Cardiac muscle cell (in vitro differentiated cells and primary cell): ENCODE measurements around the gene ST13. TPM values are rescaled to one million over a fixed set of nuclear protein-coding genes. Genes with fewer than 3 reads are reported as not detected.
A peak's percentile ranks its signal among the peaks of the same experiment; 100 is the strongest.
"Not testable (repeated sequence)": the region's sequence is repeated elsewhere in the genome, so short reads cannot be mapped to it uniquely, and the experiment has no call there.

Experiments used
- DNase-seq, 2 donors: peaks; one replicate each; pipeline versions ENCODE4 v3.0.0 to v3.0.0-alpha.2; 2010 to 2017; ENCODE audit warnings: low read depth in 1 of 2, low spot score in 1 of 2
- H3K27ac ChIP-seq: fragments of 200-600 bp; sonication (generic); 2 replicates; pipeline ENCODE4 v1.5.1; 2016
- H3K27me3 ChIP-seq: fragments of 200-600 bp; sonication (generic); 2 replicates; pipeline ENCODE4 v1.6.0; 2016; ENCODE audit warnings: control low read depth
- H3K36me3 ChIP-seq: fragments of 200-600 bp; sonication (generic); 2 replicates; pipeline ENCODE4 v1.5.1; 2016; ENCODE audit warnings: control low read depth
- H3K4me1 ChIP-seq: fragments of 200-600 bp; sonication (generic); 2 replicates; pipeline ENCODE4 v1.8.1; 2017; ENCODE audit warnings: low read depth, mild to moderate bottlenecking, mixed run types
- H3K4me3 ChIP-seq: fragments of 200-600 bp; sonication (generic); 2 replicates; pipeline ENCODE4 v1.5.1; 2016; ENCODE audit warnings: mild to moderate bottlenecking
- H3K9me3 ChIP-seq: fragments of 200-600 bp; sonication (generic); 2 replicates; pipeline ENCODE4 v1.5.1; 2017; ENCODE audit warnings: low read depth, mild to moderate bottlenecking, control low read depth
- CTCF ChIP-seq: IDR thresholded peaks from 2 replicates; pipeline ENCODE4 v1.5.1; 2012; ENCODE audit warnings: low read depth, mild to moderate bottlenecking, low read length
- polyA plus RNA-seq: library from polyadenylated mRNA; unstranded; fragments of >200 nt; fragmentation: Nextera tagmentation; extraction: Ambion mirVana; gene quantifications from 2 replicates; pipeline ENCODE4 v1.2.1, GENCODE V29; 2016
- total RNA-seq: library from RNA; depleted of rRNA; stranded (reverse); fragments of >200 nt; gene quantifications from 2 replicates; pipeline ENCODE4 v1.2.3, GENCODE V29; 2016

The ST13 gene
- total and polyA plus RNA-seq, 2 experiments from 2014 or later: 216 to 301 TPM

- Histone ChIP-seq H3K27me3 (no peaks in the 10 kb centered on the region), H3K4me1 (no peaks in the 10 kb centered on the region), H3K4me3 (no peak overlapping the region), H3K9me3 (no peaks in the 10 kb centered on the region), H3K27ac (no peak overlapping the region), H3K36me3 (peaks cover 75% of the 10 kb centered on the region)
- no peak for TF ChIP-seq CTCF
- no peak for DNase-seq
Measured at GRCh38 chr22:40838486-40838885, 18.0 kb downstream of the ST13 start.

- H3K27ac ChIP-seq: no peak overlapping the region
- no peaks in the 10 kb centered on the region for H3K9me3 ChIP-seq
- no peaks in the 10 kb centered on the region for H3K27me3 ChIP-seq
- H3K36me3 ChIP-seq: peaks cover 82% of the 10 kb centered on the region
- no peak for DNase-seq
- H3K4me3 ChIP-seq: no peak overlapping the region
- no peak for TF ChIP-seq CTCF
- H3K4me1 ChIP-seq: no peaks in the 10 kb centered on the region
Measured at GRCh38 chr22:40834619-40835018, 21.8 kb downstream of the ST13 start.

GRCh38 chr22:40829131-40829530 is 27.3 kb downstream of the ST13 start:
- Histone ChIP-seq H3K4me3 (no peak overlapping the region), H3K9me3 (no peaks in the 10 kb centered on the region), H3K36me3 (peaks cover 81% of the 10 kb centered on the region), H3K27ac (no peak overlapping the region), H3K27me3 (no peaks in the 10 kb centered on the region), H3K4me1 (peaks cover 4% of the 10 kb centered on the region)
- no peak for TF ChIP-seq CTCF
- DNase-seq: no peak

- Histone ChIP-seq H3K27ac (peak overlapping the region; percentile 71), H3K36me3 (peaks cover 82% of the 10 kb centered on the region), H3K27me3 (no peaks in the 10 kb centered on the region), H3K9me3 (no peaks in the 10 kb centered on the region), H3K4me1 (peaks cover 4% of the 10 kb centered on the region), H3K4me3 (no peak overlapping the region)
- no peak for TF ChIP-seq CTCF
- no peak for DNase-seq
Measured at GRCh38 chr22:40826984-40827741, 29.3 kb downstream of the ST13 start.

- not testable (repeated sequence) for H3K4me1 ChIP-seq
Measured at GRCh38 chr22:40826292-40826691, 30.1 kb downstream of the ST13 start.

GRCh38 chr22:40823426-40823825 is 33.0 kb downstream of the ST13 start:
- no peak for TF ChIP-seq CTCF
- H3K36me3 ChIP-seq: peaks cover 46% of the 10 kb centered on the region

More at GRCh38 chr22:40826292-40826691, 30.1 kb downstream of the ST13 start:
- peaks cover 73% of the 10 kb centered on the region for H3K36me3 ChIP-seq
- not testable (repeated sequence) for H3K9me3 ChIP-seq, DNase-seq, H3K4me3 ChIP-seq, H3K27me3 ChIP-seq
- peak overlapping the region; percentile 71 for H3K27ac ChIP-seq

More at GRCh38 chr22:40823426-40823825, 33.0 kb downstream of the ST13 start:
- no peak for DNase-seq
- no peak overlapping the region for H3K4me3 ChIP-seq
- no peaks in the 10 kb centered on the region for H3K27me3 ChIP-seq
- H3K4me1 ChIP-seq: peaks cover 4% of the 10 kb centered on the region
- H3K27ac ChIP-seq: no peak overlapping the region
- H3K9me3 ChIP-seq: no peaks in the 10 kb centered on the region
